ENCODE data around the gene LAMTOR2. TPM values are rescaled to one million over a fixed set of nuclear protein-coding genes. Genes with fewer than 3 reads are reported as not detected.
"Not testable (repeated sequence)": the region's sequence is repeated elsewhere in the genome, so short reads cannot be mapped to it uniquely, and the experiment has no call there.

LAMTOR2 gene
- total RNA-seq, result 10 to 100 TPM; 34.7 to 38.4 TPM
- long read RNA-seq, donor 1, transcript LAMTOR2-203 (4 exons, 655 nt), result major isoform, 10 of 10 reads
- long read RNA-seq, donor 1, partial matches to known transcripts, result 0 of 10 reads
- long read RNA-seq, donor 1, other reads (novel, unspliced or antisense), result 0 of 10 reads
- long read RNA-seq, donor 2, transcript LAMTOR2-203 (4 exons, 655 nt), result major isoform, 8 of 8 reads
- long read RNA-seq, donor 2, partial matches to known transcripts, result 0 of 8 reads
- long read RNA-seq, donor 2, other reads (novel, unspliced or antisense), result 0 of 8 reads

GRCh38 chr1:156054500-156055280 lies at the start of gene LAMTOR2:
TSS of gene LAMTOR2 (plus strand) at chr1:156054782. CDS start at chr1:156054890, 108 bp downstream.
- peak; percentile 99 for DNase-seq (ENCODE audit: low spot score)
- intact Hi-C loops (cut with DNase I), result no loop called here

GRCh38 chr1:156004843-156005584 lies 49.6 kb upstream of the LAMTOR2 start:
- no peak for DNase-seq (ENCODE audit: low spot score)
- intact Hi-C loops (cut with DNase I), result no loop called here

- DNase-seq (ENCODE audit: low spot score), result no peak
- intact Hi-C loops (cut with DNase I), result no loop called here
These were observed 47.8 kb upstream of the LAMTOR2 start for GRCh38 chr1:156006666-156007376.

GRCh38 chr1:156009404-156009803 lies 45.2 kb upstream of the LAMTOR2 start:
- intact Hi-C loops (cut with DNase I), result no loop called here

GRCh38 chr1:156012051-156012817 lies 42.3 kb upstream of the LAMTOR2 start:
- DNase-seq (ENCODE audit: low spot score), result no peak
- intact Hi-C loops (cut with DNase I), result no loop called here

More at GRCh38 chr1:156009404-156009803, 45.2 kb upstream of the LAMTOR2 start:
- DNase-seq (ENCODE audit: low spot score), result no peak

- intact Hi-C loops (cut with DNase I), result no loop called here
- DNase-seq (ENCODE audit: low spot score), result no peak
These were observed 39.8 kb upstream of the LAMTOR2 start for GRCh38 chr1:156014829-156015228.

- intact Hi-C loops (cut with DNase I), result no loop called here
- no peak for DNase-seq (ENCODE audit: low spot score)
These were observed 34.7 kb upstream of the LAMTOR2 start for GRCh38 chr1:156019946-156020292.

- peak; percentile 95 for DNase-seq (ENCODE audit: low spot score)
- intact Hi-C loops (cut with DNase I), result no loop called here
These were observed 34.1 kb upstream of the LAMTOR2 start, which contains the start of gene SSR2 for GRCh38 chr1:156020293-156021092. TSS of gene SSR2 (minus strand) at chr1:156020951. CDS start at chr1:156020167, 784 bp downstream.

- intact Hi-C loops (cut with DNase I), result no loop called here
- DNase-seq (ENCODE audit: low spot score), result no peak
These were observed 33.5 kb upstream of the LAMTOR2 start for GRCh38 chr1:156021093-156021428.

GRCh38 chr1:156021954-156022353 lies 32.6 kb upstream of the LAMTOR2 start:
- intact Hi-C loops (cut with DNase I), result no loop called here
- DNase-seq (ENCODE audit: low spot score), result no peak

- intact Hi-C loops (cut with DNase I), result no loop called here
- DNase-seq (ENCODE audit: low spot score), result no peak
These were observed 29.8 kb upstream of the LAMTOR2 start for GRCh38 chr1:156024801-156025200.

- DNase-seq (ENCODE audit: low spot score), result no peak
- intact Hi-C loops (cut with DNase I), result no loop called here
These were observed 28.7 kb upstream of the LAMTOR2 start for GRCh38 chr1:156025876-156026275.

- intact Hi-C loops (cut with DNase I), result no loop called here
- no peak for DNase-seq (ENCODE audit: low spot score)
These were observed 28.0 kb upstream of the LAMTOR2 start for GRCh38 chr1:156026588-156026987.

GRCh38 chr1:156033011-156033410 lies 21.6 kb upstream of the LAMTOR2 start:
- intact Hi-C loops (cut with DNase I), result no loop called here
- no peak for DNase-seq (ENCODE audit: low spot score)

GRCh38 chr1:156034991-156035390 lies 19.6 kb upstream of the LAMTOR2 start:
- intact Hi-C loops (cut with DNase I); DNase-seq (ENCODE audit: low spot score): not testable (repeated sequence)

- intact Hi-C loops (cut with DNase I), result no loop called here
- DNase-seq (ENCODE audit: low spot score), result no peak
These were observed 11.8 kb upstream of the LAMTOR2 start for GRCh38 chr1:156042828-156043227.

- intact Hi-C loops (cut with DNase I), result no loop called here
- no peak for DNase-seq (ENCODE audit: low spot score)
These were observed 9.5 kb upstream of the LAMTOR2 start for GRCh38 chr1:156045076-156045475.

GRCh38 chr1:156048663-156049258 lies 5.8 kb upstream of the LAMTOR2 start:
- intact Hi-C loops (cut with DNase I), result no loop called here
- no peak for DNase-seq (ENCODE audit: low spot score)

All from posterior vena cava (tissue), 2 donors.